AG04450 (cell line): ENCODE results near the gene RASSF5. TPM values are rescaled to one million over a fixed set of nuclear protein-coding genes. Genes with fewer than 3 reads are reported as not detected.

Experiments
- CTCF ChIA-PET: fragments of 300-600, 350-600 bp; formaldehyde crosslinking; extraction: SDS; loops from one replicate; lab custom pipeline; 2022; ENCODE audit warnings: antibody characterized with exemption, inconsistent platforms; lab: Charles Lee
- POLR2A ChIA-PET: fragments of 350-600 bp; formaldehyde crosslinking; extraction: SDS; loops from one replicate; lab custom pipeline; 2021; ENCODE audit warnings: antibody characterized with exemption, inconsistent platforms; lab: Yijun Ruan, JAX
- DNase-seq: peaks from one replicate; pipeline ENCODE4 v3.0.0-alpha.2; 2011; ENCODE audit warnings: low read depth, low spot score
- H3K27ac ChIP-seq: one replicate; pipeline ENCODE4 v1.5.1; 2012; ENCODE audit warnings: low read depth, low read length, control low read depth
- H3K27me3 ChIP-seq: one replicate; pipeline ENCODE4 v1.6.0; 2012; ENCODE audit warnings: low read length; ENCODE audit not compliant: control insufficient read depth, insufficient read depth
- H3K4me3 ChIP-seq: 2 replicates; pipeline ENCODE4 v1.5.1; 2011; ENCODE audit warnings: mild to moderate bottlenecking, low read depth, low read length, control low read depth
- H3K9me3 ChIP-seq: 2 replicates; pipeline ENCODE4 v1.5.1; 2012; ENCODE audit warnings: low read length; ENCODE audit not compliant: control insufficient read depth, insufficient read depth
- polyA plus RNA-seq: library from polyadenylated mRNA; depleted of rRNA; stranded (reverse); fragments of >200 nt; gene quantifications from 2 replicates; pipeline ENCODE4 v1.2.3, GENCODE V29; 2011
- TF ChIP-seq, protein P1 (sequence below): IDR thresholded peaks from 2 replicates; pipeline ENCODE4 v1.5.1; 2011; ENCODE audit warnings: low read depth, low read length, control low read depth, inconsistent platforms

Gene RASSF5
- polyA plus RNA-seq, 1 experiment: 2.3 TPM

DNA sequence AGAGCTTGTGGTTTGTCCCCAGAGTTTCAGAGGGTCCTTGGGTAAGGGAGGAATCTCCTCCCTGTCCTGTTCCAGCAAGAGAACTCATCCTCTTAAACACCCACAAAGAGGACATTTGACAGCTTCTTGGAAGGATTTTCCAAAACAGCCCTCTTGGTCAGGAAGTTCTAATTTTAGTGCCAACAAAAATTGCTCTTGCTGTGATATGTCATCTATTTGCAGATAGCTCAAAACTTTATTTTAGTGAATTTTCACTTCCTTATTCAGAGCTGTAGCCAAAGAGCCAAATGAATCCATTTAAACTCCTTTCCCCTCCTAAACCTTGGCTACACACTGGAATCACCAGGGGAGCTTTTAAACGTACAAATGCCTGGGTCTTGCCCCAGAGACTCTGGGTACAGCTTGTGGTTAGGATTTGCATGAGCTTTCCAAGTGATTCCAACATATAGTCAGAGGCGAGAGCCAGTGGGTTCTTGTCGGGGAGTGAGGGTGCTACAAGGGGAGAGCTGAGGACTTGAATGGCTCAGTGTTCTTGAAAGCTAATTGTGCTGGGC is 11.8 kb upstream of the RASSF5 start:
- H3K4me3 ChIP-seq: no peak overlapping the region
- H3K27ac ChIP-seq: no peak overlapping the region
- H3K27me3 ChIP-seq: no peaks in the 10 kb centered on the region
- TF ChIP-seq, protein P1, sequence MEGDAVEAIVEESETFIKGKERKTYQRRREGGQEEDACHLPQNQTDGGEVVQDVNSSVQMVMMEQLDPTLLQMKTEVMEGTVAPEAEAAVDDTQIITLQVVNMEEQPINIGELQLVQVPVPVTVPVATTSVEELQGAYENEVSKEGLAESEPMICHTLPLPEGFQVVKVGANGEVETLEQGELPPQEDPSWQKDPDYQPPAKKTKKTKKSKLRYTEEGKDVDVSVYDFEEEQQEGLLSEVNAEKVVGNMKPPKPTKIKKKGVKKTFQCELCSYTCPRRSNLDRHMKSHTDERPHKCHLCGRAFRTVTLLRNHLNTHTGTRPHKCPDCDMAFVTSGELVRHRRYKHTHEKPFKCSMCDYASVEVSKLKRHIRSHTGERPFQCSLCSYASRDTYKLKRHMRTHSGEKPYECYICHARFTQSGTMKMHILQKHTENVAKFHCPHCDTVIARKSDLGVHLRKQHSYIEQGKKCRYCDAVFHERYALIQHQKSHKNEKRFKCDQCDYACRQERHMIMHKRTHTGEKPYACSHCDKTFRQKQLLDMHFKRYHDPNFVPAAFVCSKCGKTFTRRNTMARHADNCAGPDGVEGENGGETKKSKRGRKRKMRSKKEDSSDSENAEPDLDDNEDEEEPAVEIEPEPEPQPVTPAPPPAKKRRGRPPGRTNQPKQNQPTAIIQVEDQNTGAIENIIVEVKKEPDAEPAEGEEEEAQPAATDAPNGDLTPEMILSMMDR: no peak
- ChIA-PET CTCF (interaction anchor here (1.5 to 4.1 kb wide), 4 partner anchors 11 to 88 kb away, joined by 3 to 13 read pairs (median 12); no protein-coding TSS in a partner anchor), POLR2A (interaction anchor here (0.6 kb wide), 1 partner anchor 25 kb away, joined by 4 read pairs; no protein-coding TSS in a partner anchor)
- DNase-seq: no peak
- no peaks in the 10 kb centered on the region for H3K9me3 ChIP-seq

DNA sequence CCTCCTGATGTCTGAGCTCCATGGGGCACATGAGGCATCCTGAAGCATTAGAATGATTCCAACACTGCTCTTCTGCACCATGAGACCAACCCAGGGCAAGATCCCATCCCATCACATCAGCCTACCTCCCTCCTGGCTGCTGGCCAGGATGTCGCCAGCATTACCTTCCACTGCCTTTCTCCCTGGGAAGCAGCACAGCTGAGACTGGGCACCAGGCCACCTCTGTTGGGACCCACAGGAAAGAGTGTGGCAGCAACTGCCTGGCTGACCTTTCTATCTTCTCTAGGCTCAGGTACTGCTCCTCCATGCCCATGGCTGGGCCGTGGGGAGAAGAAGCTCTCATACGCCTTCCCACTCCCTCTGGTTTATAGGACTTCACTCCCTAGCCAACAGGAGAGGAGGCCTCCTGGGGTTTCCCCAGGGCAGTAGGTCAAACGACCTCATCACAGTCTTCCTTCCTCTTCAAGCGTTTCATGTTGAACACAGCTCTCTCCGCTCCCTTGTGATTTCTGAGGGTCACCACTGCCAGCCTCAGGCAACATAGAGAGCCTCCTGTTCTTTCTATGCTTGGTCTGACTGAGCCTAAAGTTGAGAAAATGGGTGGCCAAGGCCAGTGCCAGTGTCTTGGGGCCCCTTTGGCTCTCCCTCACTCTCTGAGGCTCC is 11.1 kb upstream of the RASSF5 start:
- TF ChIP-seq, protein P1: no peak
- Histone ChIP-seq H3K9me3 (no peaks in the 10 kb centered on the region), H3K27me3 (no peaks in the 10 kb centered on the region), H3K27ac (peak overlapping the region; percentile 21), H3K4me3 (no peak overlapping the region)
- DNase-seq: no peak
- CTCF ChIA-PET: interaction anchor here (0.5 to 4.1 kb wide), 5 partner anchors 10 to 87 kb away, joined by 3 to 13 read pairs (median 11); no protein-coding TSS in a partner anchor
- POLR2A ChIA-PET: no interaction called here

DNA sequence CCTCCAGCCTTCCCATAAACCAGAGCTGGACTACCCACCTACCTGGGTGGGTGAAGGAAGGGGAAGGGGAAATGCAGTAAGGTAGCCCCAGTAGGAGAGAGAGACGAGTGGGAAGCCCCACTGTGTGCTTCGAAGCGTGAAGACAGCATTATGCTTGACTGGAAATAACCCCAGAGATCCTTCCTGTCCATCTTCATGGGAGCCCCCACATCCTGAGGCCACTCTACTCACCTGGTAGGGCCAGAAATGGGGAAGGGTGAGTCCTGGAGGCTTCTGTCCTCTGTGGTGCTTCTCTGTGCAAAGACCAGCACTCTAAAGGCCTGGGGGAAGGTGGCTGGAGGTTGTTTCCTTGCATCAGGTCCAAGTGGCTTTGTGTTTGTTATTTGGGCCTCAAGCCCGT is 10.0 kb upstream of the RASSF5 start:
- ChIA-PET POLR2A (interaction anchor here (0.6 to 0.7 kb wide), 2 partner anchors 26 to 92 kb away, joined by 4 read pairs; no protein-coding TSS in a partner anchor), CTCF (interaction anchor here (0.7 to 4.1 kb wide), 4 partner anchors 7 to 743 kb away, joined by 5 to 28 read pairs (median 12); no protein-coding TSS in a partner anchor)
- Histone ChIP-seq H3K27me3 (no peaks in the 10 kb centered on the region), H3K4me3 (no peak overlapping the region), H3K9me3 (no peaks in the 10 kb centered on the region), H3K27ac (no peak overlapping the region)
- TF ChIP-seq, protein P1: no peak
- DNase-seq: no peak

DNA sequence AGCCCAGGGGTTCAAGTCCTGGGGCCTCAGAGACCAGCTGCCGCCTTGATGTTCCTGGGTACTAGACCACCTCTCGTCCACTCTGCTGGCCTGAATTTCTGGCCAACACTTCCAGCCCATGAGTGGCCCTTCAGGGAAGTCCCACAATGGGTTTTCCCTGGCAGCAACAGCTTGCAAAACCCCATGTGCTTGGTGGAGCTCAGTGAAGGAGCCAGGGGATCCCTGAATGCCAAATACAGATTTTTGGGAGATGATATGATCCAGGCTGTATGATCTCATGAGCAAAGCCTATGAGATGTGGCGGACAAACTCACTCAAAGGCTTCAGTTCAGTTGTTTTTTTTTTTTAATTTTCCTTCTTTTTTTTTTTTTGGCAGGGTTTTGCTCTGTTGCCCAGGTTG is 9.6 kb upstream of the RASSF5 start:
- H3K27me3 ChIP-seq: no peaks in the 10 kb centered on the region
- H3K4me3 ChIP-seq: no peak overlapping the region
- DNase-seq: no peak
- peak overlapping the region; percentile 21 for H3K27ac ChIP-seq
- CTCF ChIA-PET: interaction anchor here (0.7 to 6.2 kb wide), 5 partner anchors 7 to 743 kb away, joined by 5 to 28 read pairs (median 13); no protein-coding TSS in a partner anchor
- no peaks in the 10 kb centered on the region for H3K9me3 ChIP-seq
- POLR2A ChIA-PET: interaction anchor here (0.6 to 0.7 kb wide), 3 partner anchors 21 to 218 kb away, joined by 3 to 4 read pairs (median 4); no protein-coding TSS in a partner anchor
- TF ChIP-seq, protein P1: no peak
